SK-N-DZ (cell line): ENCODE measurements around the gene CNTNAP2.
A peak's percentile ranks its signal among the peaks of the same experiment; 100 is the strongest.
"Not testable (repeated sequence)": the region's sequence is repeated elsewhere in the genome, so short reads cannot be mapped to it uniquely, and the experiment has no call there.

Experiments
- DNase-seq: peaks from one replicate; pipeline ENCODE4 v3.0.0-alpha.2; 2015; ENCODE audit warnings: low spot score

Gene CNTNAP2

GRCh38 chr7:148433521-148434180 is 2317.1 kb downstream of the CNTNAP2 start:
- DNase-seq: peak; percentile 93

- DNase-seq: peak; percentile 100
These were observed 2317.7 kb downstream of the CNTNAP2 start for GRCh38 chr7:148434181-148434757.

GRCh38 chr7:148434887-148435286 is 2318.3 kb downstream of the CNTNAP2 start:
- DNase-seq: no peak

- DNase-seq: peak; percentile 28
These were observed 2319.1 kb downstream of the CNTNAP2 start for GRCh38 chr7:148435715-148436114.

GRCh38 chr7:148436135-148436534 is 2319.5 kb downstream of the CNTNAP2 start:
- DNase-seq: peak; percentile 37

- peak; percentile 62 for DNase-seq
These were observed 2320.0 kb downstream of the CNTNAP2 start for GRCh38 chr7:148436571-148436970.

- no peak for DNase-seq
These were observed 2320.4 kb downstream of the CNTNAP2 start for GRCh38 chr7:148437043-148437442.

- no peak for DNase-seq
These were observed 2325.6 kb downstream of the CNTNAP2 start for GRCh38 chr7:148442141-148442655.

- DNase-seq: no peak
These were observed 2326.3 kb downstream of the CNTNAP2 start for GRCh38 chr7:148442933-148443332.

GRCh38 chr7:148445260-148446044 is 2328.9 kb downstream of the CNTNAP2 start:
- DNase-seq: no peak

- DNase-seq: no peak
These were observed 2330.7 kb downstream of the CNTNAP2 start for GRCh38 chr7:148447221-148447849.

GRCh38 chr7:148451526-148451925 is 2334.9 kb downstream of the CNTNAP2 start:
- not testable (repeated sequence) for DNase-seq

- DNase-seq: no peak
These were observed 2339.8 kb downstream of the CNTNAP2 start for GRCh38 chr7:148456351-148456750.

GRCh38 chr7:148457310-148457921 is 2340.8 kb downstream of the CNTNAP2 start:
- DNase-seq: no peak

- DNase-seq: no peak
These were observed 2341.7 kb downstream of the CNTNAP2 start for GRCh38 chr7:148458263-148458662.

GRCh38 chr7:148461392-148462179 is 2345.0 kb downstream of the CNTNAP2 start:
- no peak for DNase-seq

GRCh38 chr7:148462774-148463173 is 2346.2 kb downstream of the CNTNAP2 start:
- DNase-seq: peak; percentile 43

GRCh38 chr7:148463210-148463609 is 2346.6 kb downstream of the CNTNAP2 start:
- DNase-seq: no peak

GRCh38 chr7:148464947-148465346 is 2348.3 kb downstream of the CNTNAP2 start:
- no peak for DNase-seq

- DNase-seq: not testable (repeated sequence)
These were observed 2348.8 kb downstream of the CNTNAP2 start for GRCh38 chr7:148465441-148465840.

- DNase-seq: no peak
These were observed 2349.5 kb downstream of the CNTNAP2 start for GRCh38 chr7:148466120-148466519.
